Keratinocyte (primary cell): ENCODE results near the gene SPEM3. TPM values are rescaled to one million over a fixed set of nuclear protein-coding genes. Genes with fewer than 3 reads are reported as not detected.

Experiments used
- DNase-seq: peaks from one replicate; pipeline ENCODE4 v3.0.0-alpha.2; 2011; ENCODE audit warnings: low read depth, missing footprints, low spot score
- FAIRE-seq: peaks from 2 replicates; lab custom pipeline; 2011; peaks lifted over from hg19 to GRCh38; lab: Jason Lieb, UNC
- H2AFZ ChIP-seq: 2 replicates; pipeline ENCODE4 v1.6.0; 2012; ENCODE audit warnings: low read length, control low read depth, inconsistent platforms; ENCODE audit not compliant: control insufficient read depth
- H3K27ac ChIP-seq: 2 replicates; pipeline ENCODE4 v1.5.1; 2011; ENCODE audit warnings: low read length; ENCODE audit not compliant: control insufficient read depth, insufficient read depth
- H3K27me3 ChIP-seq: 3 replicates; pipeline ENCODE4 v1.6.0; 2011; ENCODE audit warnings: low read length; ENCODE audit not compliant: control insufficient read depth, insufficient read depth; ENCODE audit errors: extremely low read depth
- H3K36me3 ChIP-seq, 2 experiments: 2 replicates in 1 of 2; 3 replicates in 1 of 2; pipeline ENCODE4 v1.5.1; 2011; ENCODE audit warnings: low read length in 2 of 2, mild to moderate bottlenecking in 1 of 2; ENCODE audit not compliant: control insufficient read depth in 2 of 2, insufficient read depth in 2 of 2; ENCODE audit errors: extremely low read depth in 1 of 2
- H3K4me1 ChIP-seq: 3 replicates; pipeline ENCODE4 v1.5.1; 2011; ENCODE audit warnings: low read length; ENCODE audit not compliant: control insufficient read depth, insufficient read depth; ENCODE audit errors: extremely low read depth
- H3K4me2 ChIP-seq: 3 replicates; pipeline ENCODE4 v1.6.0; 2011; ENCODE audit warnings: low read depth, low read length; ENCODE audit not compliant: control insufficient read depth, insufficient read depth; ENCODE audit errors: extremely low read depth
- H3K4me3 ChIP-seq, 3 experiments: fragments of 200-600 bp in 1 of 3; sonication (generic) in 1 of 3; 2 replicates in 2 of 3; 3 replicates in 1 of 3; pipeline ENCODE4 v1.5.1; 2011 to 2016; ENCODE audit warnings: low read length in 3 of 3, mild to moderate bottlenecking in 3 of 3, control low read depth in 2 of 3, inconsistent platforms in 1 of 3, low read depth in 1 of 3, mixed read lengths in 1 of 3, mixed run types in 1 of 3, moderate library complexity in 1 of 3; ENCODE audit not compliant: control insufficient read depth in 2 of 3, insufficient read depth in 2 of 3; ENCODE audit errors: extremely low read depth in 1 of 3
- H3K79me2 ChIP-seq: 2 replicates; pipeline ENCODE4 v1.6.0; 2012; ENCODE audit warnings: low read length; ENCODE audit not compliant: control insufficient read depth, insufficient read depth
- H3K9ac ChIP-seq: 3 replicates; pipeline ENCODE4 v1.6.0; 2011; ENCODE audit warnings: low read length; ENCODE audit not compliant: control insufficient read depth, insufficient read depth; ENCODE audit errors: extremely low read depth
- H3K9me1 ChIP-seq: 3 replicates; pipeline ENCODE4 v1.6.0; 2011; ENCODE audit warnings: low read length; ENCODE audit not compliant: control insufficient read depth, insufficient read depth; ENCODE audit errors: extremely low read depth
- H3K9me3 ChIP-seq: 2 replicates; pipeline ENCODE4 v1.5.1; 2012; ENCODE audit warnings: low read depth, low read length; ENCODE audit not compliant: control insufficient read depth
- H4K20me1 ChIP-seq: 3 replicates; pipeline ENCODE4 v1.6.0; 2011; ENCODE audit warnings: low read length; ENCODE audit not compliant: control insufficient read depth, insufficient read depth; ENCODE audit errors: extremely low read depth
- CTCF ChIP-seq, 3 experiments: IDR thresholded peaks in 1 of 3; conservative IDR thresholded peaks in 1 of 3; optimal IDR thresholded peaks in 1 of 3; 2 replicates in 2 of 3; 3 replicates in 1 of 3; pipeline versions ENCODE3 to v1.5.1; 2011; ENCODE audit warnings: low read length in 3 of 3, mild to moderate bottlenecking in 3 of 3, moderate library complexity in 2 of 3, control low read depth in 1 of 3, inconsistent platforms in 1 of 3; ENCODE audit not compliant: insufficient read depth in 2 of 3; ENCODE audit errors: extremely low read depth in 1 of 3
- EZH2 ChIP-seq: IDR thresholded peaks from one replicate; pipeline ENCODE4 v1.6.1; 2012; ENCODE audit warnings: inconsistent platforms, mild to moderate bottlenecking, low read length, moderate library complexity
- dilution Hi-C: fragments of 300-500 bp; cut with MboI; formaldehyde crosslinking; loops from one replicate; pipeline ENCODE4 v1.7.0; 2020; ENCODE audit warnings: low sequenced_read_pairs; ENCODE audit not compliant: extremely low pct_ligation_motif_present
- polyA plus RNA-seq, 5 experiments: library from polyadenylated mRNA; depleted of rRNA in 3 of 5; stranded (reverse) in 3 of 5; stranded (forward) in 1 of 5; unstranded in 1 of 5; fragments of >200 nt; gene quantifications; 1 replicate in 1 of 5; 2 replicates in 3 of 5; 3 replicates in 1 of 5; pipeline versions ENCODE4 v1.2.1 to v1.2.3, GENCODE V29; 2011 to 2012; ENCODE audit warnings: missing spikeins in 2 of 5, low read depth in 1 of 5, low replicate concordance in 1 of 5

The SPEM3 gene
- polyA plus RNA-seq, 1 donor (not counting 4 experiments of a cell fraction or from before 2014, with no cell fraction given) = not detected

GRCh38 chr17:7405350-7406234 lies 23.1 kb upstream of the SPEM3 start:
- Histone ChIP-seq H3K4me2 (peak overlapping the region; percentile 85), H3K36me3 (peaks cover 0 to 4% of the 10 kb centered on the region in 2 experiments), H3K9me3 (no peaks in the 10 kb centered on the region), H3K9me1 (no peaks in the 10 kb centered on the region), H4K20me1 (no peaks in the 10 kb centered on the region), H3K9ac (peak overlapping the region; percentile 78), H3K27me3 (no peaks in the 10 kb centered on the region), H2AFZ (peak overlapping the region; percentile 24), H3K4me3 (peak overlapping the region; percentile 53 to 72 (median 55)), H3K4me1 (peaks cover 15% of the 10 kb centered on the region), H3K79me2 (peaks cover 5% of the 10 kb centered on the region), H3K27ac (no peak overlapping the region)
- DNase-seq (no peak), FAIRE-seq (no peak)
- TF ChIP-seq EZH2 = no peak
- TF ChIP-seq CTCF (optimal IDR thresholded peaks at IDR 0.05 in 1 of 3, IDR thresholded peaks at IDR 0.05 in 1 of 3, conservative IDR thresholded peaks at IDR 0.05 in 1 of 3; ENCODE audit: extremely low read depth in 1 of 3, insufficient read depth in 2 of 3, low read length in 3 of 3) = no peak
- dilution Hi-C loops = no loop called here

DNA sequence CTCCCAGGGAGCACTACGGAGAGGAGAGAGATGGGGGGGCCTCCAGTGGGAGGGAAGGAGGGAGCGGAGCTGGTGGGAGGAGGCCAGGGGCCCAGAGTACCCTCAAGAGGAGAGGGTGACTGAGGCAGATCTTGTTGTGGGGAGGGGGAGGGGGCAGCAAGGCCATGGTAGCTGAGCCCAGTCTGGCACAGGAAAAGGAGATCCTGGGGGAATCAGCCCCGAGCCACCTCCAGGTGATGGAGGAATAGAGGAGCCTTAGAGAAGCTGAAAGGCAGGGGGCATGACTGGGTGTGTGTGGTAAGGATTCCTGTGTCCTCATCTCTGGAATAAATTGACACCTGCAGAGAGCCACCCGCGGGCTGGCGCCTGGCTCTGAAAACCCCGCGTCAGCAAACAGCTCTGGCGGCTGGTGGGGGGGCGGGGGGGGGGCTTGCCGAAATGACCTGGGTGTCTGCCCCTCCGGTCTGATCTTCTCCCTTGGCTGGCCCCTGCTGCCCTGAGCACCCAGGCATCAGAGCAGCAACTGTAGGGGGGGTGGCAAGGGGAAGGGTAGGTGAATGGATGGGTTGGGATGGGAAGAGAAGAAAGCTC lies 22.3 kb upstream of the SPEM3 start:
- Histone ChIP-seq H3K9me3 (no peaks in the 10 kb centered on the region), H3K4me3 (no peak overlapping the region), H3K36me3 (peaks cover 0 to 4% of the 10 kb centered on the region in 2 experiments), H3K4me1 (peaks cover 15% of the 10 kb centered on the region), H3K27me3 (no peaks in the 10 kb centered on the region), H3K9me1 (no peaks in the 10 kb centered on the region), H3K27ac (no peak overlapping the region), H3K79me2 (peaks cover 5% of the 10 kb centered on the region), H2AFZ (no peak overlapping the region), H4K20me1 (no peaks in the 10 kb centered on the region), H3K9ac (no peak overlapping the region), H3K4me2 (no peak overlapping the region)
- dilution Hi-C loops = no loop called here
- DNase-seq = no peak
- TF ChIP-seq CTCF (optimal IDR thresholded peaks at IDR 0.05 in 1 of 3, IDR thresholded peaks at IDR 0.05 in 1 of 3, conservative IDR thresholded peaks at IDR 0.05 in 1 of 3; ENCODE audit: extremely low read depth in 1 of 3, insufficient read depth in 2 of 3, low read length in 3 of 3) = no peak
- no peak for TF ChIP-seq EZH2
- no peak for FAIRE-seq
